Skeletal muscle tissue (tissue), 4 donors: ENCODE measurements around the gene ECE2. TPM values are rescaled to one million over a fixed set of nuclear protein-coding genes. Genes with fewer than 3 reads are reported as not detected.

Experiments used
- H3K27ac ChIP-seq: one replicate; pipeline ENCODE4 v1.7.0; 2013; ENCODE audit warnings: mild to moderate bottlenecking, low read depth, low read length, inconsistent platforms
- H3K27me3 ChIP-seq, 3 donors: one replicate each; pipeline ENCODE4 v1.7.0; 2013; ENCODE audit warnings: low read length in 3 of 3; ENCODE audit not compliant: control insufficient read depth in 3 of 3, insufficient read depth in 3 of 3
- H3K36me3 ChIP-seq, 3 donors: one replicate each; pipeline ENCODE4 v1.7.0; 2013; ENCODE audit warnings: low read length in 3 of 3; ENCODE audit not compliant: control insufficient read depth in 3 of 3, insufficient read depth in 3 of 3
- H3K4me1 ChIP-seq, 3 donors: one replicate each; pipeline ENCODE4 v1.7.0; 2013; ENCODE audit warnings: low read length in 3 of 3, mild to moderate bottlenecking in 3 of 3; ENCODE audit not compliant: control insufficient read depth in 3 of 3, insufficient read depth in 3 of 3
- H3K4me3 ChIP-seq, 3 donors: one replicate each; pipeline ENCODE4 v1.7.0; 2013; ENCODE audit warnings: low read length in 3 of 3
- H3K9ac ChIP-seq, 3 donors: one replicate each; pipeline ENCODE4 v1.7.0; 2013; ENCODE audit warnings: low read length in 3 of 3, mild to moderate bottlenecking in 3 of 3, moderate library complexity in 2 of 3, low read depth in 1 of 3
- H3K9me3 ChIP-seq, 3 donors: one replicate each; pipeline ENCODE4 v1.7.0; 2013; ENCODE audit warnings: low read length in 3 of 3; ENCODE audit not compliant: control insufficient read depth in 3 of 3
- total RNA-seq: library from RNA; depleted of rRNA; stranded (reverse); fragments of >200 nt; gene quantifications from one replicate; pipeline ENCODE4 v1.2.3, GENCODE V29; 2014
- donor health status: Osteomylitis.

The ECE2 gene
- total RNA-seq, 1 donor from 2014 or later = not detected

DNA sequence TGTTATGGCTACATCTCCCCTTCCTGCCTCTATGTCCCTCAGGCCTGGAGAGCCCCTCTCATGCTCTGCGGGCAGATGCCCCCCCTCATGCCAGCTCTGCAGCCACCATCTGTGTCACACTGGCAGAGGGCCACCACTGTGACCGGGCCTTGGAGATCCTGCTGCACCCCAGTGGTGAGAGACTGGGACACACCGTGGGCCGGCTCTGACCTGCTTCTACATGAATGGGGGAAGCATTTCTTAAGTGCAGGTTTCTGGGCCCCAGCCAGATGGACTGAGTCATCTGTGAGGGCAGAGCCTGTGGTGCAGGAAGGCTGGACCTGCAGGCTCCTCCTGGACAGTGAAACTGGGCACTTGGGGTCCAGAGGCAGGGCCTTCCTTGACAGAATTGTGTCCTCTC is 41.6 kb upstream of the ECE2 start:
- H3K27me3 ChIP-seq = peaks cover 40 to 65% (median 42%) of the 10 kb centered on the region in 3 donors
- no peak overlapping the region for H3K27ac ChIP-seq
- H3K9me3 ChIP-seq = no peaks in the 10 kb centered on the region
- H3K4me1 ChIP-seq = peaks cover 5 to 10% (median 8%) of the 10 kb centered on the region in 3 donors
- no peaks in the 10 kb centered on the region for H3K36me3 ChIP-seq
- no peak overlapping the region for H3K9ac ChIP-seq
- H3K4me3 ChIP-seq = no peak overlapping the region

DNA sequence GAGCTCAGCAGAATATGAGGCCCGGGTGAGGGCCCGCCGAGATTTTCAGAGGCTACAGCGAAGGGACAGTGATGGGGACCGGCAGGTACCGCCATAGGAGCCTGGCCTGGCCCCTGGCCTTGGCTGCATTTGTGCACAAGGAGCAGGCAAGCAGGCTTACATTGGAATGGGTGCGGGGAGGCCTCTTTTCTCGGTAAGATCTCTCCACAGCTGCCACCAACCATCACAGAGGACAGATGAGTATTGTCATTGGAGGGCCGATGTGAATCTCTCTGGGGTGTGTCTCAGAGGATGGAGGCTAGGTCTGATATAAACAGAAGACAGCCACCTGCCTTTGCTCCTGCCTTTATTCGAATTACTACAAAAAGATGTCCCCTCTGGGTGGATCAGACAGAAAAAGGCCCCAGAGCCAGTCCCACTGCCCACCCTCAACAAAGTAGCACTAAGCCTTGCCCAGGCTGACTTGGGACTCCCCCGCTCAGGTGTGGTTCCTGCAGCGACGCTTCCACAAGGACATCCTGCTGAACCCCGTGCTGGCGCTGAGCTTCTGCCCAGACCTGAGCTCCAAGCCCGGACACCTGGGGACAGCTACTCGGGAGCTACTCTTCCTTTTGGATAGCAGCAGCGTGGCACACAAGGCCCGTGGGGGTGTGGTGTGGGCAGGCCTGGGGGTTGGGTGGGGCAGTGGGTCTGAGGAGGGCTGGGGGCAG is 41.0 kb upstream of the ECE2 start:
- H3K27ac ChIP-seq = no peak overlapping the region
- peaks cover under 1 to 4% (median 3%) of the 10 kb centered on the region in 3 donors for H3K4me1 ChIP-seq
- no peaks in the 10 kb centered on the region for H3K36me3 ChIP-seq
- no peak overlapping the region for H3K9ac ChIP-seq
- no peaks in the 10 kb centered on the region for H3K9me3 ChIP-seq
- no peak overlapping the region for H3K4me3 ChIP-seq
- H3K27me3 ChIP-seq = peaks cover 34 to 61% (median 40%) of the 10 kb centered on the region in 3 donors

DNA sequence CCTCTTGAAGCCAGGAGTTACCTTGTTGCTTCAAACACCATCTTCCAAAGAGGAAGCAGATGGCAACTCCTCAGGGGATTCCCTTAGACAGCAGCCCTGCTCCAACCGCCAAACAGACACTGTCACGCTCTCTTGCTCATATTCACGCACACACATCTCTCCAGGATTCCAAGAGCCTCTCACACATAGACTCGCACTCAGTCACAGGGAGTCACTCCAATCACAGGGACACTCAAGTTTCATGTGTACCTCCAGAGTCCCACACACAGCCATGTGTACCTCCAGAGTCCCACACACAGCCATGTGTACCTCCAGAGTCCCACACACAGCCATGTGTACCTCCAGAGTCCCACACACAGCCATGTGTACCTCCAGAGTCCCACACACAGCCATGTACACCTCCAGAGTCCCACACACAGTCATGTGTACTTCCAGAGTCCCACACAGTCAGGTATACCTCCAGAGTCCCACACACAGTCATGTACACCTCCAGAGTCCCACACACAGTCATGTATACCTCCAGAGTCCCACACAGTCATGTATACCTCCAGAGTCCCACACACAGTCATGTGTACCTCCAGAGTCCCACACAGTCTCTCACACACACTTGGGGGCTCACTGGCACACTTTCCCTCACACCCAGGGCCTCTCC is 40.3 kb upstream of the ECE2 start:
- Histone ChIP-seq H3K9ac (no peak overlapping the region), H3K36me3 (no peaks in the 10 kb centered on the region), H3K4me1 (no peaks in the 10 kb centered on the region), H3K9me3 (no peaks in the 10 kb centered on the region), H3K4me3 (no peak overlapping the region), H3K27ac (no peak overlapping the region), H3K27me3 (peaks cover 33 to 55% (median 34%) of the 10 kb centered on the region in 3 donors)

DNA sequence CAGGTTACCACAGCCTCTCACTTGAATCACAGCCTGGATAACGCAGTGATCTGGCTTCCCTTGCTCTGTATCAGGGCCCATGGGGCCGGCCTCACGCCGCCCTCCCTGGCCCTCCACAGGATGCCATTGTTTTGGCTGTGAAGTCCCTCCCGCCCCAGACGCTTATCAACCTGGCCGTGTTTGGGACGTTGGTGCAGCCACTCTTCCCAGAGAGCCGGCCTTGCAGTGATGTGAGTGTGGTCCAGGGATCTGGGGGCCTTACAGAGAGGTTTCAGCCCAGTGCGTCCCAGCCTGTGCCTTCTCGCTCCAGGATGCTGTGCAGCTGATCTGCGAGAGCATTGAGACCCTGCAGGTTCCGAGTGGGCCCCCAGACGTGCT is 39.8 kb upstream of the ECE2 start:
- Histone ChIP-seq H3K36me3 (no peaks in the 10 kb centered on the region), H3K4me1 (no peaks in the 10 kb centered on the region), H3K4me3 (no peak overlapping the region), H3K9ac (no peak overlapping the region), H3K27ac (no peak overlapping the region), H3K9me3 (no peaks in the 10 kb centered on the region), H3K27me3 (peaks cover 28 to 50% (median 29%) of the 10 kb centered on the region in 3 donors)

DNA sequence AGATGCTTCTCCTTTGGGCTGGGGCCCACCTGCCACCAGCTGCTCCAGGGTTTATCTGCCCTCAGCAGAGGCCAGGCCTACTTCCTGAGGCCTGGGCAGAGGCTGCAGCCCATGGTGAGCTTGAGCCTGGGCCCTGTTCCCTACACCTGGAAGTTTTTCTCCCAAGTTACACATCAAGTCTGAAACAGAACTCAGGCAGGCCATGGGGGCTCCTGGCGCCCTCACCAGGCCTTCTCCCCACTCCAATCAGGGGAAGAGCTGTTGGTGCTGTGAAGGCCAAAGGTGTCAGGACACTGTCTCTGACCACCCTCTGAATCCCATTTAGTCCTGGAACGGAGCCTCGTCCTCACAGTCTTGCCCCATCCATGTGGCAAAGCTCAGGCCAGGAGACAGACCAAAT is 39.2 kb upstream of the ECE2 start:
- Histone ChIP-seq H3K27ac (no peak overlapping the region), H3K4me3 (no peak overlapping the region), H3K4me1 (peaks cover 0 to under 1% (median 0%) of the 10 kb centered on the region in 3 donors), H3K9ac (no peak overlapping the region), H3K9me3 (no peaks in the 10 kb centered on the region), H3K36me3 (no peaks in the 10 kb centered on the region), H3K27me3 (peaks cover 22 to 44% (median 23%) of the 10 kb centered on the region in 3 donors)

DNA sequence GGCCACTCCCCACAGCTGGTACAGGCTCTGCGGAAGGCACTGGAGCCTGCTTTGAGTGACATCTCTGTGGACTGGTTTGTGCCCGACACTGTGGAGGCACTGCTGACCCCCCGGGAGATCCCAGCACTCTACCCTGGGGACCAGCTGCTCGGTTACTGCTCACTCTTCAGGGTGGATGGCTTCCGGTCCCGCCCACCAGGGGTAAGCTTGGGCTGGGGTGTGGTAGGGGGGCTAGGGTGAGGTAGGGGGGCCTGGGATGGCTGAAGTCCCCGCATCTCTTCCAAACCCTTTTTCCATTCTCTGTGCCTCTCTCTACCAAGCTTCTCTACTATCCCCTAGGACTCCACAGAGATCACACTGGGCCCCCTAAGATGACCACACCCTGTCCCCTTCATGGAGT is 38.6 kb upstream of the ECE2 start:
- Histone ChIP-seq H3K9ac (no peak overlapping the region), H3K4me3 (no peak overlapping the region), H3K36me3 (peaks cover 2 to 4% (median 3%) of the 10 kb centered on the region in 3 donors), H3K9me3 (no peaks in the 10 kb centered on the region), H3K4me1 (peaks cover 0 to 5% (median 0%) of the 10 kb centered on the region in 3 donors), H3K27ac (no peak overlapping the region), H3K27me3 (peaks cover 17 to 38% (median 18%) of the 10 kb centered on the region in 3 donors)

DNA sequence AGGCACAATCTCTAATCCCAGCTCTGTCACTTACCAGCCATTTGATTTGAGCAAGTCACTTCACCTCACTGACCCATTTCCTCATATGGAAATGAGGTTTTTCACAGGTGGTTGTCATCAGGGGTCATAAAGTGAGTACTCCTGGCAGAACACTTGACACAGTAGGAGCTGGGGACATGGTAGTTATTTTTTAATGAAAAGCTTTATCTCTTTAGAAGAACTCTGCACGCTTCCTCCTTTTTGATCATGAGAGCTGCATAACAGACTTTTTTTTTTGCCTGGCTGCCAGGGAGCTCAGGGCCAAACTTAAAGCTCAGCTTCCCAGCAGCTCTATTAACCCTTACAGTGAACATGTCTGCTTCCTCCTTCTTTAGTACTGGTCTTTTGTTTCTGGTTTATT is 38.0 kb upstream of the ECE2 start:
- H3K9ac ChIP-seq = no peak overlapping the region
- H3K36me3 ChIP-seq = peaks cover 8 to 10% (median 9%) of the 10 kb centered on the region in 3 donors
- peaks cover 0 to 5% (median 0%) of the 10 kb centered on the region in 3 donors for H3K4me1 ChIP-seq
- no peaks in the 10 kb centered on the region for H3K9me3 ChIP-seq
- no peak overlapping the region for H3K27ac ChIP-seq
- H3K4me3 ChIP-seq = no peak overlapping the region
- H3K27me3 ChIP-seq = peaks cover 12 to 32% (median 14%) of the 10 kb centered on the region in 3 donors

DNA sequence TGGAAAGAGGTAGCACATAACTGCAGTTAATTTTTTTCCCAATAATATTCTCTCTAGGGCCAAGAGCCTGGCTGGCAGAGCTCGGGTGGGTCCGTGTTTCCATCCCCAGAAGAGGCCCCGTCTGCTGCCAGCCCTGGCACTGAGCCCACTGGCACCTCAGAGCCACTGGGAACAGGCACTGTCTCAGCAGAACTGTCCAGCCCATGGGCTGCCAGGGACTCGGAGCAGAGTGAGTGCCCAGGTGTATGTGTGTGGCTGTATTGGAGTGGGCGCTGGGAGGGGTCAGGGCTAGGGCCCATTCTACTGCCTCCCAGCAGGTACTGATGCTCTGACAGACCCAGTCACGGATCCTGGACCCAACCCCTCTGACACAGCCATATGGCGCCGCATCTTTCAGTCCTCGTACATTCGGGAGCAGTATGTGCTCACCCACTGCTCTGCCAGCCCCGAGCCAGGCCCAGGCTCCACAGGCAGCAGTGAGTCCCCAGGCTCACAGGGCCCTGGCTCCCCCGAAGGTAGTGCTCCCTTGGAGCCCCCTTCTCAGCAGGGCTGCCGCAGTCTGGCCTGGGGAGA is 37.5 kb upstream of the ECE2 start:
- Histone ChIP-seq H3K4me1 (peaks cover 0 to 5% (median 0%) of the 10 kb centered on the region in 3 donors), H3K9ac (no peak overlapping the region), H3K4me3 (no peak overlapping the region), H3K27me3 (peaks cover 8 to 27% (median 9%) of the 10 kb centered on the region in 3 donors), H3K9me3 (no peaks in the 10 kb centered on the region), H3K36me3 (peaks cover 11 to 15% (median 13%) of the 10 kb centered on the region in 3 donors), H3K27ac (no peak overlapping the region)

DNA sequence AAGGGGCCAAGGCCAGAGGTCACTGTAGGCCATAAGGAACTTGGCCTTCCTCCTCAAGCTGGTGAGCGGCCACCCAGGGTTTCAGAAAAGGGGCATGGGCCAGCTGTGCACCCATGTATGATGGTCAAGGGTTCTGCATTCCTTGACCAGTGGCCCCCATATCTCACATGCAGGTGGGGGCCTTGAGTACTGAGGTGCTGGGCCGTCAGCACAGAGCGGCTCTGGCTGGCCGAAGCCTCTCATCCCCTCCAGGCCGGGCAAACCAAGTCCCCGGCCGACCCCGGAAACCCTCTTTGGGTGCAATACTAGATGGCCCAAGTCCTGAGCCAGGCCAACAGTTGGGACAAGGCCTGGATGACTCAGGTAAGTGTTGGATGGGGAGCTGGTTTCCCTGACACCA is 36.6 kb upstream of the ECE2 start:
- Histone ChIP-seq H3K9ac (no peak overlapping the region), H3K4me1 (peaks cover 0 to 5% (median 0%) of the 10 kb centered on the region in 3 donors), H3K27ac (no peak overlapping the region), H3K36me3 (peaks cover 20 to 24% (median 22%) of the 10 kb centered on the region in 3 donors), H3K27me3 (peaks cover 5 to 24% (median 7%) of the 10 kb centered on the region in 3 donors), H3K9me3 (no peaks in the 10 kb centered on the region), H3K4me3 (no peak overlapping the region)

DNA sequence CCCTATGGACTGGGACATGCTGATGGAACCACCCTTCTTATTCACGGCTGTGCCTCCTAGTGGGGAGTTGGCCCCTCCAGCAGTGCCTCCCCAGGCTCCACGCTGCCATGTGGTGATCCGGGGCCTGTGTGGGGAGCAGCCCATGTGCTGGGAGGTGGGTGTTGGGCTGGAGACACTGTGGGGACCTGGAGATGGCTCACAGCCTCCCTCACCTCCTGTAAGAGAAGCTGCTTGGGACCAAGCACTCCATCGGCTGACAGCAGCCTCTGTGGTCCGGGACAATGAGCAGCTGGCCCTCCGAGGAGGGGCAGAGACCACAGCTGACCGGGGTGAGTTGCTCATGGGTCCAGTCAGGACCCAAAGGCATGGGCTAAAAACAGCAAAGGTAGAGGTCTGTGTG is 36.1 kb upstream of the ECE2 start:
- no peaks in the 10 kb centered on the region for H3K9me3 ChIP-seq
- H3K27ac ChIP-seq = no peak overlapping the region
- peaks cover 0 to 5% (median 0%) of the 10 kb centered on the region in 3 donors for H3K4me1 ChIP-seq
- H3K4me3 ChIP-seq = no peak overlapping the region
- peaks cover 5 to 24% (median 7%) of the 10 kb centered on the region in 3 donors for H3K27me3 ChIP-seq
- peaks cover 25 to 29% (median 27%) of the 10 kb centered on the region in 3 donors for H3K36me3 ChIP-seq
- H3K9ac ChIP-seq = no peak overlapping the region
